Measurements from ENCODE around the gene CEP83. TPM values are rescaled to one million over a fixed set of nuclear protein-coding genes. Genes with fewer than 3 reads are reported as not detected.

The CEP83 gene
- total and polyA plus RNA-seq, 7 donors, result 3.4 to 8.4 (median 6.5) TPM

GRCh38 chr12:94286583-94287244 is 173.0 kb downstream of the CEP83 start:
- intact Hi-C loops (cut with DNase I), result no loop called here
- 69 to 82% (median 70%) methylated on average over 4 of the region's 4 CpGs for WGBS, 3 donors
- H3K36me3 ChIP-seq (ENCODE audit: insufficient read depth in 1 of 2, low read depth in 1 of 2), result no peaks in the 10 kb centered on the region
- H3K27me3 ChIP-seq (ENCODE audit: insufficient read depth in 3 of 3, low read length in 2 of 3), result no peaks in the 10 kb centered on the region
- TF ChIP-seq, protein P1, sequence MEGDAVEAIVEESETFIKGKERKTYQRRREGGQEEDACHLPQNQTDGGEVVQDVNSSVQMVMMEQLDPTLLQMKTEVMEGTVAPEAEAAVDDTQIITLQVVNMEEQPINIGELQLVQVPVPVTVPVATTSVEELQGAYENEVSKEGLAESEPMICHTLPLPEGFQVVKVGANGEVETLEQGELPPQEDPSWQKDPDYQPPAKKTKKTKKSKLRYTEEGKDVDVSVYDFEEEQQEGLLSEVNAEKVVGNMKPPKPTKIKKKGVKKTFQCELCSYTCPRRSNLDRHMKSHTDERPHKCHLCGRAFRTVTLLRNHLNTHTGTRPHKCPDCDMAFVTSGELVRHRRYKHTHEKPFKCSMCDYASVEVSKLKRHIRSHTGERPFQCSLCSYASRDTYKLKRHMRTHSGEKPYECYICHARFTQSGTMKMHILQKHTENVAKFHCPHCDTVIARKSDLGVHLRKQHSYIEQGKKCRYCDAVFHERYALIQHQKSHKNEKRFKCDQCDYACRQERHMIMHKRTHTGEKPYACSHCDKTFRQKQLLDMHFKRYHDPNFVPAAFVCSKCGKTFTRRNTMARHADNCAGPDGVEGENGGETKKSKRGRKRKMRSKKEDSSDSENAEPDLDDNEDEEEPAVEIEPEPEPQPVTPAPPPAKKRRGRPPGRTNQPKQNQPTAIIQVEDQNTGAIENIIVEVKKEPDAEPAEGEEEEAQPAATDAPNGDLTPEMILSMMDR (IDR thresholded peaks at IDR 0.05), result no peak
- H3K4me1 ChIP-seq, result peaks cover 9% of the 10 kb centered on the region
- DNase-seq, result no peak
- no peak for ATAC-seq
- no peak overlapping the region for H3K27ac ChIP-seq
- no peaks in the 10 kb centered on the region for H3K9me3 ChIP-seq
- no peak overlapping the region for H3K4me3 ChIP-seq

DNA sequence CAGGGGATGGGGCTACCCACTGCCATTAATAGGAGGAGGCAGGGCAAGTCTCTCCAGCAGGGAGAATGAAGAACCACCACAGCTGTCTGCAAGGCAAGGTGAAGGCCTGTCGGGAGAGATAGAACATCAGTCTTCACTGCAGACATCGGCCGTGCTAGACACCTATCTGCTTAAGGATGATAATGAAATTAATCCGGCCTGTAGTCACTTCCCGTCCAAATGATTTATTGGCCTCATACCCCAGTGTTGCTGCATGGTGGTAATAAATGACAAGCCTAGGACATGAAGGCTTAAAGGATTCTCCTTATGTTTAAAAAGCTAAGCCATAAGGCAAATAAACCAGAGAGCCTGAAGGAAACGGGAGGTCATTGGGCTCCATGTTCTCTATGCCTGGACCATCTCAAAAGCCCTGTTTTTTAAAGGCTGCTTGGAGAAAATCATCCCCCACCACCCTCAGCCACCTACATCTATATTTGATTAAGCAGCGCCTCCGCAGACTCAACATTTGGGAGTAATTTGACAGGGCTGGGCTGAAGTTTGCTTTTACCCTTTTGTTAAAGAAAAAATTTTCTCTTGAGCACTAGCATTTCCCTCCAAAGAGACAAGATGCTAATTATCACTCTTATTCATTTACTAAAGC is 173.6 kb downstream of the CEP83 start:
- Histone ChIP-seq H3K4me1 (peaks cover 9% of the 10 kb centered on the region), H3K4me3 (no peak overlapping the region), H3K27me3 (ENCODE audit: insufficient read depth in 3 of 3, low read length in 2 of 3) (no peaks in the 10 kb centered on the region), H3K27ac (no peak overlapping the region), H3K9me3 (no peaks in the 10 kb centered on the region), H3K36me3 (ENCODE audit: insufficient read depth in 1 of 2, low read depth in 1 of 2) (no peaks in the 10 kb centered on the region)
- TF ChIP-seq, protein P1 (IDR thresholded peaks at IDR 0.05), result no peak
- WGBS, 3 donors, result 90 to 96% (median 94%) methylated on average over 8 of the region's 8 CpGs
- DNase-seq (no peak), ATAC-seq (no peak)
- intact Hi-C loops (cut with DNase I), result no loop called here

GRCh38 chr12:94284859-94285258 is 174.8 kb downstream of the CEP83 start:
- Histone ChIP-seq H3K27ac (no peak overlapping the region), H3K4me3 (no peak overlapping the region), H3K36me3 (ENCODE audit: insufficient read depth in 1 of 2, low read depth in 1 of 2) (no peaks in the 10 kb centered on the region), H3K9me3 (no peaks in the 10 kb centered on the region), H3K4me1 (peaks cover 5% of the 10 kb centered on the region), H3K27me3 (ENCODE audit: insufficient read depth in 3 of 3, low read length in 2 of 3) (no peaks in the 10 kb centered on the region)
- DNase-seq (no peak), ATAC-seq (no peak)
- TF ChIP-seq, protein P1 (IDR thresholded peaks at IDR 0.05), result no peak
- 60 to 74% (median 69%) methylated on average over 2 of the region's 2 CpGs for WGBS, 3 donors
- intact Hi-C loops (cut with DNase I), result no loop called here

DNA sequence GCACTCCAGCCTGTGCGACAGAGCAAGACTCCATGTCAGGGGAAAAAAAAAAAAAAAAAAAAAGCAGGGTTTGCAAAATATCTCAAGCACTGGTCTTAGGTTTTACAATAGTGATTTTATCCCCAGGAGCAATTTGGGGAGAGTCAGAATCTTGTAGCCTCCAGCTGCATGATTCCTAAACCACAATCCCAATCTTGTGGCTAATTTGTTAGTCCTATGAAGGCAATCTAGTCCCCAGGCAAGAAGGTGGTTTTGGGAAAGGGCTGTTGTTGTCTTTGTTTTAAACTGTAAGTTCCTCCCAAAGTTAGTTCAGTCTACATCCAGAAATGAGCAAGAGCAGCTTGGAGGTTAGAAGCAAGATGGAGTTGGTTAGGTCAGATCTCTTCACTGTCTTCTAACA is 175.6 kb downstream of the CEP83 start:
- no peak for ATAC-seq
- no peak for DNase-seq
- Histone ChIP-seq H3K9me3 (no peaks in the 10 kb centered on the region), H3K27me3 (ENCODE audit: insufficient read depth in 3 of 3, low read length in 2 of 3) (no peaks in the 10 kb centered on the region), H3K36me3 (ENCODE audit: insufficient read depth in 1 of 2, low read depth in 1 of 2) (no peaks in the 10 kb centered on the region), H3K4me1 (no peaks in the 10 kb centered on the region), H3K4me3 (no peak overlapping the region), H3K27ac (no peak overlapping the region)
- intact Hi-C loops (cut with DNase I), result no loop called here
- TF ChIP-seq, protein P1 (IDR thresholded peaks at IDR 0.05), result no peak
- WGBS, 3 donors, result 89 to 100% (median 100%) methylated on average over 1 of the region's 1 CpG

Data from psoas muscle (tissue), 8 donors.